ENCODE results near the gene RUNX2.
A peak's percentile ranks its signal among the peaks of the same experiment; 100 is the strongest.
"Not testable (repeated sequence)": the region's sequence is repeated elsewhere in the genome, so short reads cannot be mapped to it uniquely, and the experiment has no call there.

The RUNX2 gene

DNA sequence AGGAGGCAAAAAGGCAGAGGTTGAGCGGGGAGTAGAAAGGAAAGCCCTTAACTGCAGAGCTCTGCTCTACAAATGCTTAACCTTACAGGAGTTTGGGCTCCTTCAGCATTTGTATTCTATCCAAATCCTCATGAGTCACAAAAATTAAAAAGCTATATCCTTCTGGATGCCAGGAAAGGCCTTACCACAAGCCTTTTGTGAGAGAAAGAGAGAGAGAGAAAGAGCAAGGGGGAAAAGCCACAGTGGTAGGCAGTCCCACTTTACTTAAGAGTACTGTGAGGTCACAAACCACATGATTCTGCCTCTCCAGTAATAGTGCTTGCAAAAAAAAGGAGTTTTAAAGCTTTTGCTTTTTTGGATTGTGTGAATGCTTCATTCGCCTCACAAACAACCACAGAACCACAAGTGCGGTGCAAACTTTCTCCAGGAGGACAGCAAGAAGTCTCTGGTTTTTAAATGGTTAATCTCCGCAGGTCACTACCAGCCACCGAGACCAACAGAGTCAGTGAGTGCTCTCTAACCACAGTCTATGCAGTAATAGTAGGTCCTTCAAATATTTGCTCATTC lies at the start of gene RUNX2:
RUNX2 (plus strand) TSS at position 375 of the 567 bp plus-strand sequence. CDS start 397 bp downstream, outside the sequence.
- DNase-seq = peak; percentile 20

DNA sequence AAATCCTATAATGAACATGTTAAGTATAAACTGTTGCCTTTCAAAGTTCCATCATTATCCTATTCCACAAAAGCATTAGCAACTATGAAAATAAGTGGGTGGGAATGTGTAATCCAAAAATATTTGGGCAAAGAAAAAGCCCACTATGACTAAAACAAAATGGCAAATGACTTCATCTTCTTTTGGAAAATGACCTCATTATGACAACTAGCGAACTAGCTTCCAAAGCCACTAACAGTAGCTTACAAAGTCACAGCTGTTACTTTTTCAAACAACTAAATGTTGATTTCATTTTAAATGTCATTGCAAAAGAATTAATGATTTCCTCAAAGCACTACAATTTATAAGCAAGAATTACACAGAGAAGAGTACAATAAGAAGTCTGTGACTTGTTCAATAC lies 49.8 kb upstream of the RUNX2 start:
- no peak for DNase-seq

DNA sequence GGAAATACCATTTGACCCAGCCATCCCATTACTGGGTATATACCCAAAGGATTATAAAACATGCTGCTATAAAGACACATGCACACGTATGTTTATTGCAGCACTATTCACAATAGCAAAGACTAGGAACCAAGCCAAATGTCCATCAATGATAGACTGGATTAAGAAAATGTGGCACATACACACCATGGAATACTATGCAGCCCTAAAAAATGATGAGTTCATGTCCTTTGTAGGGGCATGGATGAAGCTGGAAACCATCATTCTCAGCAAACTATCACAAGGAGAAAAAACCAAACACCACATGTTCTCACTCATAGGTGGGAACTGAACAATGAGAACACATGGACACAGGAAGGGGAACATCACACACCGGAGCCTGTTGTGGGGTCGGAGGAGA lies 41.4 kb upstream of the RUNX2 start:
- not testable (repeated sequence) for DNase-seq

DNA sequence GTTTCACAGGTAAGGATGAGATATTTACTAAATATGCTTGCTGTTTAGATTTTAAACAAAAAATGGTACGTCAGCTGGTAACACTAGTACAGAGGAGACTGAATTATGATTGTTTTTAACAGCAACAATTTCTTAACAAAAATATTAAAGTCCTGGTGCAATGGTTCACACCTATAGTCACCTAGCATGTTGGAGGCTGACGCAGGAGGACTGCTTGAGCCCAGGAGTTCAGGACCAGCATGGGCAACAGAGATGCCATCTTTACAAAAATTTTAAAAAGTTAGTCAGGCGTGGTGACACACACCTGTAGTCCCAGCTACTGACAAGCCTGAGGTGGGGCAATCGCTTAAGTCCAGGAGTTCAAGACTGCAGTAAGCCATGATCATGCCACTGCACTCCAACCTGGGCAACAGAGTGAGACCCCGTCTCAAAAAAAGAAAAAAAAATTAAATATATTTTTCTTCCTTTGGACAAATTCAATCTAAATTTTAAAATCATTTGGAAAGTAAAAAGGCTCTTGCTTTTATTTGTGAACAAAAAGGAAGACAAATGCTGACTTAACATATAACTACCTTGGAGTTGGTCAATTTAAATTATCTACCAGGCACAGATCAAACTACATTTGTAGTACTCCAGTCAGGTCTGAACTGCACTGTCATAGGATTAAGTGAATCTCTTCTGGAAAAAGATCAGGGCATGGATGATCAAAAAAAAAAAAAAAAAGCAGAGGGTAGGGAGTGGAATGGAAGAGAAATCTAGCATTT lies 38.2 kb upstream of the RUNX2 start:
- DNase-seq = no peak

DNA sequence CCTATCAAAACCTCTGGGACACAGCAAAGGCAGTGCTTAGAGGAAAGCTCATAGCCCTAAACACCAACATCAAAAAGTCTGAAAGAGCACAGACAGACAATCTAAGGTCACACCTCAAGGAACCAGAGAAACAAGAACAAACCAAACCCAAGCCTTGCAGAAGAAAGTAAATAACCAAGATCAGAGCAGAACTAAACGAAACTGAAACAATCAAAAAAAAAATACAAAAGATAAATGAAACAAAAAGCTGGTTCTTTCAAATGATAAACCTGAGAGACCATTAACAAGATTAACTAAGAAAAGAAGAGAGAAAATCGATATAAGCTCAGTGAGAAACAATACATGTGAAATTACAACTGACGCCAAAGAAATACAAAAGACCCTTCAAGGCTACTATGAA lies 34.8 kb upstream of the RUNX2 start:
- DNase-seq = no peak

DNA sequence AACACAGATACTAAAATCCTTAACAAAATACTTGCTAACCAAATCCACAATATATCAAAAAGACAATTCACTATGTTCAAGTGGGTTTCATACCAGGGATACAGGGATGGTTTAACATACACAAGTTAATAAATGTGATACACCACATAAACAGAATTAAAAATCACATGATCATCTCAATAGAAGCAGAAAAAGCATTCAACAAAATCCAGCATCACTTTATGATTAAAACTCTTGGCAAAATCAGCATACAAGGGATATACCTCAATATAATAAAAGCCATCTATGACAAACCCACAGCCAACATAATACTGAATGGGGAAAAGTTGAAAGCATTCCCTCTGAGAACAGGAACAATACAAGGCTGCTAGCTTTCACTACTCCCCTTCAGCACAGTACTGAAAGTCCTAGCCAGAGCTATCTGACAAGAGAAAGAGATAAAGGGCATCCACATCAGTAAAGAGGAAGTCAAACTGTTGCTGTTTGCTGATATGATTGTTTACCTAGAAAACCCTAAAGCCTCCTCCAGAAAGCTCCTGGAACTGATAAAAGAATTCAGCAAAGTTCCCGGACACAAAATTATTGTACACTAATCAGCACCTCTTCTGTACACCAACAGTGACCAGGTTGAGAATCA lies 33.9 kb upstream of the RUNX2 start:
- not testable (repeated sequence) for DNase-seq

DNA sequence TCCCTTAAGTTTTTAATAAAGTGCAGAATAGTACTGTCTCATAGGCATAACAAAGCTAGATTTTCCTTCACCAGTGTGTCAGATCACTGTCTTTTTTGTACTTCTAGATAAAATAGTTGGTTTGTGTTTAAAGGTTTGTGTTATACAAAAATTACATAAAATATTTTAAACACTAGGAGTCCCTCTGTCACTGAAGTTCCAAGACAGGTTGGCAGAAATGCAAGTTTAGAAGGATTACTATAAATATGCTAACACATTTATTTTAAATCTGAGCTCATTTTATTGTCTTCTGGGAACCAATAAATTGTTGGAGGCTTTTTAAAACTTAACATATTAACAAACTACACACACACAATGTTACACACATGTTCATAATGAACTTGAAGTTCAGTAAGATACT lies 30.8 kb upstream of the RUNX2 start:
- DNase-seq = no peak

DNA sequence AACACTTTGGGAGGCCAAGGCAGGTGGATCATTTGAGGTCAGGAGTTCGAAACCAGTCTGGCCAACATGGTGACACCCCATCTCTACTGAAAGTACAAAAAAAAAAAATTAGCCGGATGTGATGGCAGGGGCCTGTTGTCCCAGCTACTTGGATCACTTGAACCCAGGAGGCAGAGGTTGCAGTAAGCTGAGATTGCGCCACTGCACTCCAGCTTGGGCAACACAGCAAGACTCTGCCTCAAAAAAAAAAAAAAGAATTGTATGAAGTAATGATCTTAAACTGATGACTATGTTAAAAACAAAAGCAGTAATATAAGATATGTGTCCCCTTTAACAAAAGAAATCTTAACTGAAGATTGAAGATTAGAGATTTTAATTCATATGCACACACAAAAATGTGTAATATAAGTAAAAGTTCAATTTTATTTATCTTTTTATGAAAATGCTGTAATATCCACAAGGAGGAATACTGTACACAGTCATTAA lies 29.0 kb upstream of the RUNX2 start:
- no peak for DNase-seq

DNA sequence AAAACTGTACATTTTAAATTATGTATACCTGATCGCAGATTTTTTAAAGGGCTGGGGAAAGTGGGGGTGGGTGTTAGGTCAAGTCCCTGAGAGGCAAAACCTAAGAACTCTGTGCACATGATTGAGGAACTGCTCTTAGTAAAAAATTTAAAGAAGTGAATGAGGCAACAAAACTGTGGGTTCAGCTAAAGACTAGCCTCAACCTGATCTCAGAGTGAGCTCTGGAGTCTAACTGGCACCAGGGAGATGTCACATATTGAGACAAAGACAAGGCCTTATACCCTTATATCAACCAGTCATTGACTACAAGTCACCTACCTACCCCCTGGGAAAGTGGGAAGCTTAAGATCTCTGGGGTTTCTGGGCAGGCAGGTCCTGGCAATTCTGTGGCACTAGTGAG lies 27.4 kb upstream of the RUNX2 start:
- no peak for DNase-seq

DNA sequence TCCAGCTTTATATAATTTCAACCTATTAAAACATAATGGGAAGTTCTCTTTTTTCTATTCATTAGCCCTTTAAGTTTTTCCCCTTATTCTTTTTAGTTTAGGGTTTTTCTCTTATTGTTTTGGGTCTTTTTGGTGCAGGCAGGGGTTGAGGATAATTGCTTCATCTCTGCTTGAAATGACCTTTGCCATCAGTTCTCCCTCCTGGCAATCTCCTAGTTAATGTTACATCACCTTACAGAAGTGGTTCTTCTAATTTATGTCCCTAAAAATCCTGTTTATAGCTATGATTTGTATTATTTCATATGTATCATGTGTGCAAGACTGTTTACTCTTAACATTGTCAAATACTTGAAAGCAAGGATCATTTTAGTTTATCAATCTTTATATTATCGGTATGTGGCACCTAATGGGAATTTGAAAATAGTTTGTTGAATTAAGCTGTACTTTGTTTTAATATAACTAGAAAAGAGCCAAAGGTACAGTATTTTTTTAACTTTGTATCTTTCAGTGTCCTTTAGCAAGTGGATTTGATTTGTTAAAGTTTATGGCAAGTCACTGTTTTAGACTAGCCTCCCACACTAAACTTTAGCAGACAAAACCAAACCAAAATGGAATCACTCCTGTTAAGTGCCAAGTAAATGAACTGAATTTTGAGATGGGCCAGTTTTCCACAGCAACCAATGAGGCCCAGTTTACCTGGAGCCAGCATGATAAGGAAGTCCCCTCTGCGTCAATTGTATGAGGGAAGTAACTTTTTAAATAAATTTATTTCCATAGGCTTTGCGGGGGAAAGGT lies 26.6 kb upstream of the RUNX2 start:
- no peak for DNase-seq

DNA sequence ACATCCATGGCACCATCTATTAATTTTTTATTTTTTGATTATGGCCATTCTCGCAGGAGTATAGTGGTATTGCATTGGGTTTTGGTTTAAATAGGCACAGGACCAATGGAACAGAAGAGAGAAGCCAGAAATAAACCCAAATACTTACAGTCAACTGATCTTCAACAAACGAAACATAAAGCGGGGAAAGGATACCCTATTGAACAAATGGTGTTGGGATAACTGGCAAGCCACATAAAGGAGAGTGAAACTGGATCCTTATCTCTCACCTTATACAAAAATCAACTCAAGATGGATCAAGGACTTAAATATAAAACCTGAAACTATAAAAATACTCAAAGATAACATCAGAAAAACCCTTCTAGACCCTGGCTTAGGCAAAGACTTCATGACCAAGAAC lies 25.3 kb upstream of the RUNX2 start:
- DNase-seq = no peak

DNA sequence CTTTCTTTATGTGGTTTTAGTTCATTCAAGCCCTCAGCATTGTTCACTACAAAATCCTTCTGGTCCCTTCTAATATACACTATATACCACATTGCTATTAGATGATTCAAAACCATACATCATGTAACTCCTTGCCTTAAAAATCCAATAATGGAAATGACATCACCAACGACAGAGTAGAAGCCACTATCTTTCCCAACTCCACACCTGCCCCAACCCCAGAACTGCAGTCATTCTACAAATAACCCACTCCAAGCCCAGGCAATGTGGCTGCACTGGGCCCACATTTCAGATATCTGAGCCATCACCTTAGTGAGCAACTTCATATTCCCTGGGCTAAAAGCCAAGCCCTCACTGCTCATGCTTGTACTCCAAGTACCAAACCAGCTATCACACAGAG lies 22.6 kb upstream of the RUNX2 start:
- no peak for DNase-seq

DNA sequence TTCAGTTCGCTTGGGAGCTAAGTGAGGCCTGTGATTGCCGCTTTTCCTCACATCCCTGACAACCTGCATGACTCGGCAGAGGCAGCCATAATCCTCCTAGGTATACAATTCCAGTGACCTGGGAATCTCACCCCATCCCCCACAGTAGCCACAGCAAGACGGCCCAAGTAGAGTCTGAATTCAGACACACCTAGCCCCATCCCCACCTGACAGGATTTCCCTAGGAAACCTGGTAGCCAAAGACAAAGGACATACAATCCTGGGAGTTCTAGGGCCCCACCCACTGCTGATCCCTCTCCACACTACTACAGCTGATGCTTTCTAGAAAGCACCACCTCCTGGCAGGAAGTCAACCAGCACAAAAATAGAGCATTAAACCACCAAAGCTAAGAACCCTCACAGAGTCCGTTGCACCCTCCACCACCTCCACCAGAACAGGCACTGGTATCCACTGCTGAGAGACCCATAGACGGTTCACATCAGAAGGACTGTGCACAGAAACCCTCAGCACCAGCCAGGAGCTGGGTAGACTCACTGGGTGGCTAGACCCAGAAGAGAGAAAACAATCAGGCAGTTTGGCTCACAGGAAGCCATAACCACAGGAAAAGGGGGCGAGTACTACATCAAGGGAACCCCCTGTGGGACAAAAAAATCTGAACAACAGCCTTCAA lies 17.9 kb upstream of the RUNX2 start:
- DNase-seq = no peak

DNA sequence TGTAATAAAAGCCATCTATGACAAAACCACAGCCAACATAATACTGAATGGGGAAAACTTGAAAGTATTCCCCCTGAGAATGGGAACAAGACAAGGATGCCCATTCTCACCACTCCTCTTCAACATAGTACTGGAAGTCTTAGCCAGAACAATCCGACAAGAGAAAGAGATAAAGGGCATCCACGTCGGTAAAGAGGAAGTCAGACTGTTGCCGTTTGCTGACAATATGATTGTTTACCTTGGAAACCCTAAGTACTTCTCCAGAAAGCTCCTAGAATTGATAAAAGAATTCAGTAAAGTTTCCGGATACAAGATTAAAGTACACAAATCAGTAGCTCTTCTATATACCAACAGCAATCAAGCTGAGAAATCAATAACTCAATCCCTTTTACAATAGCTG lies 14.0 kb upstream of the RUNX2 start:
- DNase-seq = no peak

DNA sequence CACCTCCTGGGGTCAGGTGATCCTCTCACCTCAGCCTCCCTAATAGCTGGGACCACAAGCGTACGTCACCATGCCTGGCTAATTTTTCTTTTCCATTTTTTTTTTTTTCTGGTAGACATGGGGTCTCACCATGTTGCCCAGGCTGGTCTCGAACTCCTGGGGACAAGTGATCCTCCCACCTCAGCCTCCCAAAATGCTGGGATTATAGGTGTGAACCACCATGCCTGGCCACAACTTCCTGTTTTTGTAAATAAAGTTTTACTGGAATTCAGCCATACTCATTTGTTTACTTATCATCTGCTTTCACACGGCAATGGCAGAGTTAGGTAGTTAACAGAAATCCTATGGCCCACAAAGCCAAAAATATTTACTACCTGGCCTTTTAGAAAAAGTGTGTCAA lies 7.8 kb upstream of the RUNX2 start:
- no peak for DNase-seq

DNA sequence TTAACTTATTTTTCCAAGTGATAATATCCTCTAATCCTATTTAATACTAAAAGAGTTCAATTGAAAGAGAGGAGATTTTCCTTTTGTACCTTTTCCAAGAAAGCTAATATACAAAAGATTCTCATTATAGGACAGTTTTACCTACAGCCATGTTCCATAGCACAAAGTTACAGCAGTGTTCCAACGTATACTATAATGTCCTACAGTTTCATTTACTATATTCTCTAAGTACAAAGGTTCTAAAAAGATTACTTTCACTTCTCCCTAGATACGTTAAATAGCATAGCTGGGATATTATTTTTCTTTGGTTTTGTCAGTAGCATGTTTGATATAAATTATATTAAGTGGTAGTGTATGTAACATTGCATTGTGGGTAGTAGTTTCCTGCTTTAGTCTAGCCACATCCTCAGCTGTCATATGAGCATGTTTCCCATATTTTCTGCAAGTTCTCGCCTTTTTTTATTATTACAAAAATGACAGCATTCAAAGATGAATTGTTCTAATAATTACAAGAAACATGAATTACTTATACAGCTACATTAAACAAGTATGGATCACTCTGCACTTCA lies 4.4 kb upstream of the RUNX2 start:
- no peak for DNase-seq

DNA sequence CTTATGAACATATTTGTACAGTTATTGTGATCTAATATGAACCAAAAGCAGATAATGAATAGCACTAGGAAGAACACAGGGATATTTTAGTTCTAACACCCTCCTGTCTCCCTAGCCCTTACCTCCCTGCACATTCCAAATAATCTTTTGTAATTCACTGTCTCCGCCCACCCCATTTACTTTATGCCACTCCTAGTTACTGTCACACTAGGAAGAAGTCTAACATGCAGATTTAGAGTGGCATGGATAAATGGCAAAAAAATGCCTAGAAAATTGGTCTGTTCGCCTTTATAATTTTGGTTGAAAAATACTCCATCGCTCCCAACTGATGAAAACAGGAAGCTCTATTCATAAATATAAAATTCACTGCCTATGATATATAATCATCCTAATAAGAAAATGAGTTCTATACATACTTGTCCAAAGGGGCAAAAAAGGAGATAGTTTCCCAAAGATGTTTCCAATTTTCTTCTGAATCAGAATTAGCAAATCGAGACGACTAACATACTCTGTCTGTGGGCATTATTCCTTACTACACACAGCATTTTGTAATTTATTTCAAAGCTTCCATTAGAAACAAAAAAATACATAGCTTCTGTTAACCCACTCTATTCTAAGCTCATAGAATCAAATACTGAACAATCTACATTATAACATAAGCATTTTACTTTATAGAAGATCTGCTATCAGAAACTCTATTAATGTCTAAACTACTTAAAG lies 1.3 kb upstream of the RUNX2 start:
- DNase-seq = no peak

DNA sequence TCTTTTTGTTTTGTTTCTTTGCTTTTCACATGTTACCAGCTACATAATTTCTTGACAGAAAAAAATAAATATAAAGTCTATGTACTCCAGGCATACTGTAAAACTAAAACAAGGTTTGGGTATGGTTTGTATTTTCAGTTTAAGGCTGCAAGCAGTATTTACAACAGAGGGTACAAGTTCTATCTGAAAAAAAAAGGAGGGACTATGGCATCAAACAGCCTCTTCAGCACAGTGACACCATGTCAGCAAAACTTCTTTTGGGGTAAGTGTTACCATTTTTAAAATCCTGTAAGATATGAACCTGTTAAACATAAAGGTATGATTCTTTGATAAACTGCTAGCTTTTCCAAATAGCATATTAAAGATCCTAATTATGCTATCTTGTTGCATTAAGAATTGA lies 393 bp downstream of the RUNX2 start:
- DNase-seq = no peak

DNA sequence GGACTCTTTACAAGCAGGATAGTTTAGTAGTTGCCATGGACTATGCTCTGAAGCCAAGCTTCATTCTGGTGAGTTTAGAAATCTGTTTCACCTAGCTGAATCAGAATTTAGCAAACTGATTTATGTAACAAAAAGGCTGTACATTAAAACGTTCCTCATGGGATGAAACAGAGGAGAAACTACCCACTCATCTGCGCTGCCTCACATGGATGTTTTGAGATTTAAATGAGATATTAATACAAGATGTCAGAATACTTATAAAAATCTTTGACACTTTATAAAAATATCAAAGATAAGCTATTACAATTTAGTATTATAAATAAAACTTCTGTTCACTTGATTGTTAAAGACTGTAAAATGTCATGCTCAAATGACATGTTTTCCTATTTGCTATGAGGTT lies 16.8 kb downstream of the RUNX2 start:
- no peak for DNase-seq

DNA sequence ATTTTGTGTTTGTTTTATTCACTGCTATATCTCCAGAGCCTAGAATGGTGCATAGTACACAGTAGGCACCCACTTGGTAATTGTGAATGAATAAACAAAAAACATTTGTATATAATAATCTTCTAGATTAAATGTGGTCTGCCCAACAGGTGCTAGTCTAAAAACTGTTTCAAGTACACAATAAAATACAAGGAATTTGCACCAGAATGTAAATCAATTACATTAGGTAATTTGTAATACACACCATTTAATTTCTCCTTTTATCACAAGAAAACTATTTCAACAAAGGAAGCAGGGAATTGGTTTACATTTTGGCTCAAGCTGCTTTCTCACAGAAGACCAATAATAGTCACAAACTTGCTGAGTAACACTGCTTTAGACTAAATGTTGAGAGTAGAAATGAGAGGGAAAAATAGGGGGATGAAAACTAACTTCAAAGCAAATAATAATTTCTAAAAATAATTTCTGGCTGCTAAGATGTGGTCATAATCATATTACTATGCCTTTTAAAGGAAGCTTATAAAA lies 22.1 kb downstream of the RUNX2 start:
- DNase-seq = no peak

DNA sequence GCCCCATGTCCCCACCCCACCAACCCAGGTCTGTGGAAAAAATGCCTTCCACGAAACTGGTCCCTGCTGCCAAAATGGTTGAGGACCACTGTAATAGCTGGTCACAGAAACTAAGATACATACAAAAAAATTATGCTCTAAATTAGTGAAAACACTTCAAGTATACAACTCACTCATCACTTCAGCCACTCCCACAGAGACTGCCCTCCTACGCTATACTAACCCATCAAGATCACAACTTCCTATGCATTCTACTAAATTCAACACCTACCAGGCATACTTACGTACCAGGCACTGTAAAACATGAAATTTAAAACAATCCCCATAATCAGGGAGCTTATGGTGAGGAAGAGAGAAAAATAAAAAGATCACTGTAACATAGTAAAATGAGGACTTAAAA lies 22.9 kb downstream of the RUNX2 start:
- no peak for DNase-seq

DNA sequence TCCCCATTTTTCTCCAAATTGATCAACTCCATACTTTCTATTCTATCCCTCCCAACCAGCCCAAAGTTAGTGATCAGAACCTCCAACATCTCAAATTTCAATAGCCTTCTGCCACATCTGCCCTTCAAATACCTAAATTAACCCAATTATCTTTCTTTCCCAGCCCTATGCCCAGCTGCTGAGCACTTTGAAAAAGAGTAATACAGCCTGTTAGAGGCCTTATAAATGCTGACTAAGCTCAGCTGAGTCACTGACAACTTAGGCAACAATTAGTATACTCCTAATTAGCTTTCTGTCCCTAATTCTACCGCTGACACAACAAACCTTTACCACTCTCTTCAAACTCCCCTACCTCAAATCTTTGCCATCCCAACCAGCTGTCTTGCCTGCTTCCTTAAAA lies 23.5 kb downstream of the RUNX2 start:
- DNase-seq = no peak
